Right ventricle myocardium inferior (tissue), 1 donor: Measurements from ENCODE around the gene IER5. TPM values are rescaled to one million over a fixed set of nuclear protein-coding genes. Genes with fewer than 3 reads are reported as not detected.
A peak's percentile ranks its signal among the peaks of the same experiment; 100 is the strongest.
"Not testable (repeated sequence)": the region's sequence is repeated elsewhere in the genome, so short reads cannot be mapped to it uniquely, and the experiment has no call there.

Source experiments
- ATAC-seq: fragments of 200-7000 bp; cut with Tn5 transposase; one replicate; pipeline ENCODE4 v1.9.1; 2020; ENCODE audit warnings: mild to moderate bottlenecking, moderate library complexity
- DNase-seq: peaks from one replicate; pipeline ENCODE4 v3.0.0; 2021; ENCODE audit errors: missing footprints
- intact Hi-C: fragments of 100-400 bp; cut with DNase I; formaldehyde crosslinking; loops from one replicate; pipeline ENCODE4 v1.11.0; 2022
- long read RNA-seq: library from polyadenylated mRNA; unstranded; transcript quantifications from one replicate; pipeline ENCODE4 v2.0.0, GENCODE V29; 2021
- total RNA-seq: library from RNA; stranded (reverse); fragmentation: NEBNext Ultra II Directional; extraction: Animal tissue kit (Norgen Biotek cat#: 25700); gene quantifications from one replicate; pipeline ENCODE4 v1.2.1, GENCODE V29; 2021
- donor health status: DM: no; HTN: yes; CAD: no; lungs with severe emphysema.

Gene IER5
- 14.3 TPM for total RNA-seq
- long read RNA-seq, full-length matches to known transcripts = 22 of 22 reads
- long read RNA-seq, partial matches to known transcripts = 0 of 22 reads
- long read RNA-seq, other reads (novel, unspliced or antisense) = 0 of 22 reads

GRCh38 chr1:181088079-181089016 lies at the start of gene IER5:
TSS of gene IER5 (plus strand) at chr1:181088700. CDS start at chr1:181088903, 203 bp downstream.
- ATAC-seq (peak; percentile 95), DNase-seq (peak; percentile 98)
- intact Hi-C loops = loop anchor here (2.0 to 5.0 kb wide), 3 partner anchors 16 to 64 kb away; no protein-coding TSS in a partner anchor

- ATAC-seq (no peak), DNase-seq (no peak)
- intact Hi-C loops = no loop called here
Measured at GRCh38 chr1:181040284-181040865, 48.1 kb upstream of the IER5 start.

GRCh38 chr1:181043025-181043888 lies 45.2 kb upstream of the IER5 start:
- intact Hi-C loops = no loop called here
- peak; percentile 49 for ATAC-seq
- DNase-seq = no peak

DNA sequence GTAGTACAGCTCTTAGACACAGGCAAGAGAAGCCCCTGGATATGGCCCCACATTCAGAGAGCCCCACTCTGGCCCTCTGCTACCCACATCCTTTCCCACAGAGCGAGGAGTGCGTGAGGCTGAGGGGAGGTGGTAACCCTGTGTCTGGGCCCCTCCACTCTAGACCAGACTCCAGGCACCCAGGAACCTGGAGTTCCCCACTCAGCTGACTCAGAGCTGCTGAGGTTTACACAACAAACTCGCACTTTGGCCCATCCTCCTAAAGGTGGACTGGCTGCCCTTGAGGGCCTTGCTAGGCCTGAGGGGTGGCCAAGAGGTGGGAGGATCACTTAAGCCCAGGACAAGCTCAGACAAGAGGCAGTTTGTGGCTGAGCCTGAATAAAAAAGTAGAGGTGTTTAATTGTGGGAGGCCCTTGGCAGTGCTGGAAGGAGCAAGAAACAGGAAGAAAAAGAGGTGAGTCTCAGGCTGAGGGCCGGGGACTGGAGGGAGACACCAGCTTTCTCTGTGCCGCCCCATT lies 44.0 kb upstream of the IER5 start:
- no peak for DNase-seq
- intact Hi-C loops = no loop called here
- no peak for ATAC-seq

GRCh38 chr1:181045946-181046345 lies 42.6 kb upstream of the IER5 start:
- intact Hi-C loops, DNase-seq, ATAC-seq: not testable (repeated sequence)

DNA sequence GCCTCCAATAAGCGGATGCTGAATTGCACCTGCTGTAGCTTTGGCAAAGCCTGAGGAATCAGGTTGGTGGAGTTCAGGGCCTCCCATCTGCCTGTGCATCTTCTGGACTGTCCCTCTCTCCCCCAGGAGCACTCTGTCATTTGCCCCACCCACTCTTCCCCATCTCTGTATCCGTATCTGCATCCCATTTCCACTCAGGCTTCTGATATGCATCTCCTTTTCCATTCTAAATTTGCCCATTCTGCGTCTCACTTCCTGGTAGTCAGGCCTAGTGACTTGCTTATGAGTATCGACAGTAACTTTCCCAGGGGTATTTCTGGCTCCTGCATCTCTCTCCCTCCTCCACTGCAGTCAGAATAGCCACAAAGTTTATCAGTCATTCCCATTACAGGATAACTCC lies 39.1 kb upstream of the IER5 start:
- intact Hi-C loops = no loop called here
- no peak for DNase-seq
- no peak for ATAC-seq

DNA sequence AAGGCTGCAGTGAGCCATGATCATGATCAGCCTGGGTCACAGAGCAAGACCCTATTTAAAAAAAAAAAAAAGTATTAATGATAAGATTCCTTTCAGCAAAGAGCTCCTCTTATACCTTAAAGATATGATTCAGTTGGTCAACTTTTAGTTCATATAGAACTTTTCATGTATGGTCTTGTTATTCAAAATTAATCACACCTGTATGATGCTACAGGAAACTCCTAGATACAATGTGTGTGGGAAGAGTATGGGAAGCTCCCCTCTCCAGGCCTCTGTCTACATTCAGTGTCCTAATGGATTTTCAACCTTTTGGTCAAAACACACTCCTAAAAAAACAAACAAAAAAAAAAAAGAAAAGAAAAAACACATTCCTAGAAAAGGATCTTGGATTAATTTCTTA lies 37.6 kb upstream of the IER5 start:
- intact Hi-C loops = no loop called here
- no peak for ATAC-seq
- DNase-seq = no peak

DNA sequence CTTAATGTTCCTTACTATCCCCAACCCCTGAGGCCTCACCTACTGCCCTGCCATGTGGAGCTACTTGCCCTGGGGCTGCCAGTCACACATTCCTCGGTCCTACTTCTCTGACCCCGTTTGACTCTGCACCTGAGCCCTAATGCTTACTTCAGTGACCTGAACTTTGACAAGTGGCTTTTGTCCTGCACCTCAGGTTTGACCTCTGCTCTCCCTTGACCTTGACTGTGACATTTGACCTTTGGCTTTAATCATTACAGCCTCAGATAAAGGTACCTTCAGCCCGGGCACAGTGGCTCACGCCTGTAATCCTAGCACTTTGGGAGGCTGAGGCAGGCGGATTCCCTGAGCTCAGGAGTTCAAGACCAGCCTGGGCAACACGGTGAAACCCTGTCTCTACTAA lies 31.9 kb upstream of the IER5 start:
- ATAC-seq (no peak), DNase-seq (no peak)
- intact Hi-C loops = no loop called here

DNA sequence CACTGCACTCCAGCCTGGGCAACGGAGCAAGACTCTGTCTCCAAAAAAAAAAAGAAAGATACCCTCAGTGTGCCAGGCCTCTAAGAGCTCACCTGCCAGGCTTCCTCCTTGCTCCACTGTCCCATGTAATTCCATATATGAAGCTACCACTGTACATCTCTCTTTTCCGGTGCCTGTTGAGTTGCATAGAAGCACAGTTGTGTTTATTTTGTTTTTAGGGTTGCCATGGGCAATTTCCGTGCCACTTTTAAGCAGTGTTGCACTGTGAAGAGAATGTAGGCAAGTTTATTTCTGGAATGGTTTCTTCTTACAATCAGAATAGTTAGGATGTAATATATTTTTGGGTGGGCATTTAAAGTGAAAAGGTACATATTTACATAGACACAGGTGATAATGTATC lies 31.4 kb upstream of the IER5 start:
- no peak for DNase-seq
- intact Hi-C loops = no loop called here
- ATAC-seq = peak; percentile 58

DNA sequence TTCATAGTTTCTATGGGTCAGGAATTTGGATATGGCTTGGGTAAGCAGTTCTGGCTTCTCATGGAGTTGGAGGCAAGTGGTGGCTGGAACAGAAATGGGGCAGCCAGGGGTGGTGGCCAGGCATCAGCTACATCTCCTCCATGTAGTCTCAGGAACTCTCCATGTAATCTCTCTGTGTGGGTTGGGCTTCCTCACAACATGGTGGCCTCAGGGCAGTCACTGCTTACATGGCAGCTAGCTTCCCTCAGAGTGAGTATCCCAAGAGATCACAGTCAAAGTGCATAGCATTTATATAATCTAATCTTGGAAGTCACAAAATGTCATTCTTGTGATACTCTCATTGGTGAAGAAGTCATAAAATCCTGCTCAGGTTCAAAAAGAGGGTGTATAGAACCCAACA lies 29.1 kb upstream of the IER5 start:
- DNase-seq (no peak), ATAC-seq (no peak)
- intact Hi-C loops = no loop called here

DNA sequence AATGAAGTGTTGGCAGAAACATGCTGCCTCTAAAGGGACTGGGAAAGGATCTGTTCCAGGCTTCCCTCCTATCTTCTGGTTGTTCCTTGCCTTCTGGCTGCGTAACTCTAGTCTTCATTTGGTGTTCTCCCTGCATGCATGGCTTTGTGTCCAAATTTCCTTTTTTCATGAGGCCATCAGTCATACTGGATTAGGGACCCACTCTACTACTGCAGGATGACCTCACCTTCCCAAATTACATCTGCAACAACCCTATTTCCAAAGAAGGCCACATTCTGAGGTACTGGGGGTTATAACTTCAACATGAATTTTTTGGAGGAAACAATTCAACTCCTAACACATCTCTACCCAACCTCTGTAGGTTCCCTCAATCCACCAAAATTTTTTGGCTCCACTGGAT lies 28.4 kb upstream of the IER5 start:
- ATAC-seq (no peak), DNase-seq (no peak)
- intact Hi-C loops = no loop called here

GRCh38 chr1:181060947-181061346 lies 27.6 kb upstream of the IER5 start:
- ATAC-seq, intact Hi-C loops, DNase-seq: not testable (repeated sequence)

GRCh38 chr1:181061487-181061886 lies 27.0 kb upstream of the IER5 start:
- intact Hi-C loops = no loop called here
- ATAC-seq (no peak), DNase-seq (no peak)

DNA sequence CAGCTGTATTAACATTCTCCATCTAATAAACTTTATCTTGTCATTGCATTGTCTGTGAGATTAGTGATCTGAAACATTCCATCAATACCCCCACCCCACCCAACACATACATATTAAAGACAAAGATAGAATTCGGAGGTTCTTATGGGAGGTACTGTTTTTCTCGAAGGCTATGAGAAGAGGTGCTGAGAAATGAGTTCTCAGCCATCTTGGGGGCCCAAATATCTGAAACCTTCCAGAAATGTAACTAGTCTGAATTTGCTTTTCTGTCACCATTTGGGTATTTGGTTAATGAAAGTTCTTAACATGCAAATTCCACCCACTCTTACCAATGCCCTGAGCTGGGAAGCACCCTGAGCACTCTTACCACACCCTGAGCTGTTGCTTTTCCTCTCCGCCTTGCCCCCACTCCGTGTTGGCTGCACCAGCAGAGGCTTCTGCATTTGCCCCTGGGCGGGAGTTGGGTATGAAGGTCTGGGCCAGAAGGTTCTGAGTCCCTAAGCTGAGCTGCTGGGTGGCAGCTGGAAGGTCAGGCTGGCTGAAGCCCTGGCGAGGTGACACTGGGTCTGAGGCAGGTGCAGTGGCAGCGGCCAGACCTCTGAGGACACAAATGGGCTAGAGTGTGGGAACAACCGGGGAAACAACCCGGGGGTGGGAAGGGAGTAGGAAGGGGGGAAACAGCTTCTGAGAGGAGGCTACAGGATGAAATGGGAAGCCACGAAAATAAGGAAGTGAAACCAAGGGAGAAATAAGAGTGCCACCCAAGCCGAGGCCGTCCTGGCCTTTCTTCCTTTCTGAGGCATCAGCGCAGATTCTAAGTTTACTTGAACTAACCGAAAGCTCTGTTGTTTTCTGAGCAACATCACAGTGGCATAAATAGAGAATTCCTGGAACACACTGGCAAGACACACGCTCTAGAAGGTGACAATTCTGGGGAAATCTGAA lies 26.3 kb upstream of the IER5 start:
- no peak for DNase-seq
- intact Hi-C loops = no loop called here
- ATAC-seq = peak; percentile 66

- DNase-seq = no peak
- ATAC-seq = peak; percentile 59
- intact Hi-C loops = no loop called here
Measured at GRCh38 chr1:181062836-181063428, 25.6 kb upstream of the IER5 start.

- intact Hi-C loops = no loop called here
- no peak for DNase-seq
- peak; percentile 36 for ATAC-seq
Measured at GRCh38 chr1:181064011-181064623, 24.4 kb upstream of the IER5 start.

- ATAC-seq = no peak
- no peak for DNase-seq
- intact Hi-C loops = no loop called here
Measured at GRCh38 chr1:181064702-181065101, 23.8 kb upstream of the IER5 start.
